GM21367 (cell line): Measurements from ENCODE around the gene VAV3.
"Not testable (repeated sequence)": the region's sequence is repeated elsewhere in the genome, so short reads cannot be mapped to it uniquely, and the experiment has no call there.

Experiments
- ATAC-seq: cut with Tn5 transposase; IDR thresholded peaks from one replicate; pipeline ENCODE4 v1.9.1; 2021; ENCODE audit not compliant: unreplicated experiment

Gene VAV3

DNA sequence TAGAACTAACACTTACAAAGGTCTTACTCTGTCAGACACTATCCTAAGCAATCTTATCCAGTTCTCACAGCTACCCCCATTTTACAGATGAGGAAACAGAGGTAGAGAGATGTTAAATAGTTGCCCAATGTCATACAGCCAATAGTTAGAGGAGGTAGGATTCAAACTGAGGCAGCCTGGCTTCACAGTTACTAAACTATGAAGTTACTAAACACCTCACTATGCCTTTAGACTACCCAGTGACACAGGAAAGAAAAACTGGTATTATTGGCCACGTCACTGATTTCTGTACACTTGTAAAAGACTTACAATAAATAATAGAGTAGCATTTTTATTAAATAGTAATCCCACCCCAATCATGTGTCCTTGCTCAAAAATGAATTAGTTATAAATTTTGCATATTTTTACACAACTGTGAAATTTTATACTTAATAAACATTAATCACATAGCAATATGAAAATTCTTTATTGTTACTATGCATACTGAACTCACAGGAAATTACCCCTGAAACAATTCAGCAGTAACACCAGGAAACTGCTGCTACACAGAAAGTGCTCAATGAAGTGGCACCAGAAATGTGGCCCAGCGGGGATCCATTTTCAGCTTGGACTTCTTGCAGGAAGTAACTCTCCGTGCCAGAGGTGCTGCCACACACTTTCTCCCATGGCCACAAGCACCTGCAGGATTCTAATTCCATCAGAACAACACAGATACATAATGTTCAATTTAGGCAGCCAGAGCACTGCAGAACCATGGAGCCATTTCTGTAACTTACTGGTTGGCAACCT lies 69.4 kb downstream of the VAV3 start:
- no peak for ATAC-seq

DNA sequence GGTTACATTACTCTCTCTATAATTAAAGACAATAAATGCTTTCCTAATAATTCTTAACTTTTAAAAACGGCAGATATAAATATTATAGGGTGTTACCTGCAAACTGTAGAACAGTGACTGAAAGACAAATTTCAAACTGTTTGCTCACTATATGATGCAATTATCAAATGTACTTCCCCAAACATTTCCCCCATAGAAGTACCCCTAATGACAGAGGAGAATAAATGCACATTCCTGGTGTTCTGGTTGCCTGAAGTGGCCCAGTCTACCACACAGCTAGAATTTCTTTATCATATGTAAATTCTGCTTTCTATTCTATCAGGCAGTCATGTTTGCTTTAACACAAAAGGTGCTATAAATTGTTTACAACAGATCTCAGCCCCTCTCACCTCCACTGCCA lies 70.4 kb downstream of the VAV3 start:
- ATAC-seq = no peak

DNA sequence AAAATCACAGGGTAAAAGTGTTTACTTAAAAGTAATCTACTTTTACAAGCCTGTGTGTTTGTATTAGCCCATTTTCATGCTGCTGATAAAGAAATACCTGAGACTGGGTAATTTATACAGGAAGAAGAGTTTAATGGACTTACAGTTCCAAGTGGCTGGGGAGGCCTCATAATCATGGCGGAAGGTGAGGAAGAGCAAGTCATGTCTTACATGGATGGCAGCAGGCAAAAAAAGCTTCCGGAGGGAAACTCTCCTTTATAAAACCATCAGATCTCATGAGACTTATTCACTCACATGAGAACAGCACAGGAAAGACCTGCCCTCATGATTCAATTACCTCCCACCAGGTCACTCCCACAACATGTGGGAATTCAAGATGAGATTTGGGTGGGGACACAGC lies 71.6 kb downstream of the VAV3 start:
- ATAC-seq = not testable (repeated sequence)

DNA sequence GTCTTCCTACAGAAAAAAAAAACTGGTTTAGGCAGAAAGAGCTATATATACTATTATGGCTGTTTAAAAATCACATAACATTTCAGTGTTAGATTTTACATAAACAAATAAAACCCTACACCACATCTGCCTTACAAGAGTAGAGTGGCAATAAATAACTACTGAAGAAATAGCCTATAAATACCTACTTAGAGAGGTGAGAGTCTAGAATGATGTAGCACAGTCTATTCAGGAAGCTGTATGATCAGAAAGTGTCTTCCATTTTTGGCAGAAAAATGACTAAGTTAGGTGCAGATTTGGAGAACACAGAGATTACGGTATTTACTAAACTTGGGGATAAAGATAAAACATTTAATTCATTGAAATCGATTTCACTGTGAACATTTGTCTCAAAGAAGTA lies 75.5 kb downstream of the VAV3 start:
- ATAC-seq = no peak

DNA sequence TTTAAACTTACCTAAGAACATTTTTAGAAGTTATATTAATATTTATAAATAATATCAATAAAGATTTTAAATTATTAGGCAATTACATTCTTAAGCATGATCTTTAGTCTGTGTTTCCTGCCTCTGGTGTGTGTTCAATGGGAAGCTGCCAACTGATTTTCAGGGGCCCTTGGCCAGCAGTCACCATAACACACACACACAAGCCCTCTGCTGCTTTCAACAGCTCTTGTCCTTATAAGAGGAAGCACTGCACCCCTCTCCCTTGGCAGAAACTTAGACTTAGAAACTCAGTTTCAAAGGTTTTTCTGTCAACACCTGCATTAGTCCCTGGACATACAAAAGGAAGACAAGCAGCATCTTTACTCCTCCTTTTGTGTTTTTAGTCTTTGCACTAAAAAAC lies 81.4 kb downstream of the VAV3 start:
- ATAC-seq = no peak

DNA sequence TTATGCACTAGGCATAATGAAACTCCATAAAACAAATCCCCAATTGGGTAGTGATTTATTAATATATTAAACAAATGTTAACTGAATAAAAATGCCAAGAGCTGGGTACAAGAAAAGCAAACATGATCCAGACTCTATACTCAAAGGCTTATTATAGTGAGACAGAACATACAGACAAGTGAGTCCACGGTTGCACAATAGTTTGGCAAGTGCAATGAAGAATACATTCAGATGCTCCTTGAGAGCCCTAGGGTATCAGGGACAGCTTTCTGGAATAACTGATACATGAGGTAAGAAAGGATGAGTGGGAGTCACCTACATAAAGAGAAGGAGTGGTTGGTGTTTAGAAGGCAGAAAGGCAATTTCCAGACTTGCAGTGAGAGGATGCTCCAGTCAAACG lies 85.1 kb downstream of the VAV3 start:
- no peak for ATAC-seq

DNA sequence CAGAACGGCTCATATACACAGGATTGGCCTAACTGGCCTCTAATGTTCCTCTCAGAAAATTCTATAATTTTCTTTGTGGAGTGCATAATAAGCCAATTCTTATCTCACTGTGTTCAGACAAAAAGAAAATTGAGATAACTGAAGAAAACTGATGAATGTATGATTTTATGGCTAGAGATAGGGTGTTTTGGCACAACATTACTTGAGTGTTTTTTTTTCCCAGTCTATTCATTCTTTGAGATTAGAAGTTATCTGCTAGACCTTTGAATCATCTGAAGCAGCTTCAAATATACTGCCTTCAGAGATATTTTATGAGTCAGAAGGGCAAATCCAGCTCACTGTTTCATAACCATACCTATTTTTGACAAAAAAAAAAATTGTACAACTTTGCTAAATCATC lies 85.6 kb downstream of the VAV3 start:
- no peak for ATAC-seq

DNA sequence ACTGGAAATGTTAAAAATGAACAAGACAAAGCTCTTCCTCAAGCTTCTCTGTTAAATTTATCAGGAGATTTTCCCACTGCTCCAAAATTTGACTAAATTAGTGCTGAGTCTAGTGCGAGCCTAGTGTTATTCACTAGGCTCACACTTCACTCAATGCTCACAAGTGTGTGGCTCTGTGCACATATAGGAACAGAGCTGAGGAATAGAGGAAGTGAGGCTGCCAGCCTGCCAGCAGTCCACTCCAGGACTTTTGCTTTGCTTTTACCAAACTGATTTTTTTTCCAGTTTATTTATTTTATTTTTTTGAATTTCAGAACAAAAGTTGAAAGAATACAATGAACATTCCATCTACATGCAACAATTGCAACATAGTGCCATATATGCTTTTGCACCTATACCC lies 87.2 kb downstream of the VAV3 start:
- ATAC-seq = no peak

DNA sequence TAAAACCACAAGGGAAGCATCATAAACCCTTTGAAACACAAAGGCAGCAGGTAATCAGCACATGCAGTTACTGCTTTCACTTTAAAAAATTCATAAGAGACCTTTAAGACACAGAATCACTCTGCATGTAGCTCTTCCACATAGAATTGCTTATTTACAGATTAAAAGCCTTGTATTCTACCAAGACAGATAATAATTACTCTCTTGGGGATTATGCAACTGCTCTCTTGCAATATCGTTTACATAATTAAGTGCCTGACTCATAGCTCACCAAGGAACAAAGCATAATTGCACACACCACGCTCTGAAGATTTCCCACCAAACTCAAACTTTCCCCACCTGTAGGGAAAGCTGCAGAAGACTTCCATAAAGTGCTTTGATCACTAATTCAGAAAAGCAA lies 87.9 kb downstream of the VAV3 start:
- no peak for ATAC-seq

DNA sequence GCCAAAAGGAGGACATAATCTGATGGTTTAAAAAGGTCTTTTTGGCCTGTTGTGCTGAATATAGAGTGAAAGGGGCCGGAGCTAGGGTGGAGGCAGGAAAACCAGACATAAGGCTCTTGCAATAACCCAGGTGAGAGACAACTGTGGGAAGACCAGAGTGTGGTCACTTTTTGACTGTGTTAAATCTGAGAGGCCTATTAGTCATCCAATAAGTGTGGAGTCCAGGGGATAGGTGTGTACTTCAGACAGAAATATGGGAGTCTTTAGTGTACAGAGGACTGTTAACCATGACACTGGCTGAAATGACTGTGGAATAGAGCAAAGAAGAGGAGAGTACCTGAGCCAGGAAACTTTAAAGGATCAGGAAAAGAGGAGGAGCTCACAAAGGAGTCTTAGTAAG lies 89.3 kb downstream of the VAV3 start:
- ATAC-seq = no peak

DNA sequence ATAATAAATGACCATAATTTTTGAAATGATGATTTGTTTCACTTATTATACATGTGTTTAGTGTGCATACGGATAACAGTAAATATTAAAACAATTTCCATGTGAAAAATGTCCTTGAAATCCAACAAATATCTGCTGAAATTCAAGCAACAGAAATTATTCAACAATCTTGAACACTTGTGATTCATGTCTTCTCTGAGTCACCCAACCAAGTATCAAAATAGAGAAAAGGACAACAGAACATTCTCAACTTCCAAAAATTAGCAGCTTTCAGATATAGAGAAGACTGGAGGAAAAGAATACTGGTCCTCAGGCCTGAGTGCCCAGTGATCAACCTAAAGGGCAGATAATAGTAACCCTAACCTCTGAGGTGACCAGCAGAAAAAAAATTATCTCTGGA lies 90.8 kb downstream of the VAV3 start:
- ATAC-seq = no peak

DNA sequence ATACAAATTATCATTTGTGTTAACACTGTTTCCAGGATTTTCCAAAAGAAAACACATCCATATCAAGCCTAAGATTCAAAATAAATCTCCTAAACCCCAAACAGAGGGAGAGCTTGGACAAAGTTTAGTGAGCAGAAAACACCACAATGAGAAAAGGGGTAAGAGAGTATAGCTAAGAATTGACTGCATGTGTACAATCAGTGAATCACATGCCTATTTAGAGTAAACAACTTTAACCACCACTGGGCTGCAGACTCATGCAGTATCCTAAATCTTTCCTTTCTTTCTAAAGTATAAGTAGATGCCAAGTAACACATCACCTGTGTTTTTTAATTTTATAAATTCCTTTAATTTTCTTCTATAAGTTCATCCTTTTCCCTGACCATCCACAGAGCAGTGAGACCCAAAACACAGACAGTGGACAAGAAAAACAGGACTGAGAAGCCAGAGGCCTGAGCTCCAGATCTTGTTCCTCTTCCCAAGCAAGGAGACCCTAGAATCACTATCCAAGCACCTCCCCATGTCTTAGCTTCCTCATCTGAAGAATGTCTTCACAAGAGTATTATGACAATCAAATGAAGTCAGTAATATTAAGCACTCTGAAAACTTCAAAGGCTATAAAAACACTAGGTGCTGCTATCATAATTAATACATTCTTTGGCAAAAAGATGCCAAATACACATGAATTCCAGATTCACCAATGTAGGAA lies 93.1 kb downstream of the VAV3 start:
- no peak for ATAC-seq

DNA sequence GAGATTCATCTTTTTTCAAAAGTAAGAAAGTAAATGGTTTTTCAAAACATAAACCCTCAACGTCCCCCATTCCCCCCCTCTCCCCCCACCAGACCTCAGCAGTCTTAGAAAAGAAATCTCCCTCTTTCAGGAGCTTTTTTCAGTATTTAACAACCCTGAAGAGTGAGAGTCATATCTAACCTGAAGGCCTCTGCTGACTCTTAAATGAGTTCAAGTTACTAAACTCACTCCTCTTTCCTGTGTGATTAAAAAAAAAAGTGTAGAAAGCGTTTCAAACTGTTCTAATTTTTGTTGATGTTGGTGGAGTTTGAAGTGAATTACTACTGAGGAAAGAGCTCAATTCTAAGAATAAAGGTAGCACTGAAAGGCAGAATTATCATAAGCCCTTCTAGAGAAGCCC lies 93.7 kb downstream of the VAV3 start:
- ATAC-seq = no peak

DNA sequence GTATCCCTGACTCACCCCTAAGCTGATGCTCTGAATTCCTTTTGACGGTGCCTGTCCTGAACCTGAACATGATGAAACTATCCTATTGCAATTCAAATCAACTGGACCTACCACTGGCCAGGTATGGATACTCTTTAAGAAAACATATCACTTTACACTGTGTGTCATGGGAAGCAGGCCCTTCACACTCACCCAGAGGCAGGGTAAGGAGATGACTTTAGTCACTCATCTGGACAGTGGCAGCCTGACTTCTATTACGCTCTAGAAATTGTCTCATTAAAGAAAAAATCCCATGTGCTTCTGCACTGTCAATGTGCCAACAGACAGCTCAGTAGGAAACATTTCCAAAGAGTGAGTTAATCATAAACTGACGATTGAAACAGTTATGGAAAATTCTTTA lies 94.3 kb downstream of the VAV3 start:
- no peak for ATAC-seq

DNA sequence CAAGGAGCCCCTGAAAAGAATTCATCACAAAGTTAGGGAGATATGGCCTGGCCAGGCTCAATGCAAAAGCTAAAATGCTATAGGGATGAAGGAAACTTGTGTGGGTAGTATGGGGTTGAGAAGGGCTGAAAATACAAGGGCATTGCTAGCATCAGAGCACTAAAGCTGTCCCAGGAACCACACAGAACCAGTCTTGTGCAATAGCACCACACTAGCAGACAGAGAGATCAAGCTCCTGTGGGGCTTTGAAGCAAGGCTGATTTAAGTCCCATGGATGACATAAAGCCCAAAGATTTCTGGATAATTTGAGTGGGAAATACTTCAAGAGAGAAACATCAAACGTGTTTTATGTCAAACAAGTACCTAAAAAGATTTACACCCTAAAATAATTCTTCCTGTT lies 97.1 kb downstream of the VAV3 start:
- ATAC-seq = no peak

DNA sequence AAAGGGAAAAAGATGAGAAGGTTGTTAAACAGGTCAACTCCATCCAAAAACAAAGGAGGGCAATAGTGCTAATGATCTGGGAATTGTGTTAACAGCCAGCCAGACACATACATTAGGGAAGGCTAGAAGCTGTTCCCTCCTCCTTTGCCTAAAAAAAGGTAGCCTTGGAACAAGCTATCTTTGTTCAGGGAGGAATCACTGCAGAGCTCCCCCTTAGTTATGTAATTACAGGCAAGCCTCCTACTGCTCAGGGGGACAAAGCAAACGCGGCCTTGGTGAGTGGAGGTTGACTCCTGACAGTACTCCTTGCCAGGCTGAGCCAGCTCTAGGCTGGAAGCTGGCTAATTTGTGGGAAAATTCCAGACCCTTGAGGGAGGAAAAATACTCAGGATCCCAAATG lies 97.6 kb downstream of the VAV3 start:
- ATAC-seq = no peak

DNA sequence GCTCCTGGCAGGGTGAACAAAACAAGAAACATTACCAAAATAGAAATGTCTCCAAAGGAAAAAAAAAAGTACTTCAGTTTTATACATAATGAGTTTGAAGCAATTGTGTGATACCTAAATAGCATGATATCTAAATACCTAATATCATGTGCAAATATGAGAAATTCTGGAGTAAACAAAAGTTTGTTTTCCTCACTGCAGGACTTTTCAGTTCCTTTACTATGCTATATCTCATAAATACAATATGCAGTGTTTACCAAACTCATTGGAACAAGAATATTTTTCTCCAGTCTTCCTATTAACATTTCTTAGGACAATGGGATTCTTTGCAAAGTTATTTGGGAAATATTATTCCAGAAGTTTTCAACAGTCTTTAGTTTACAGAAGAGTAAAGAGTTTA lies 98.1 kb downstream of the VAV3 start:
- no peak for ATAC-seq

DNA sequence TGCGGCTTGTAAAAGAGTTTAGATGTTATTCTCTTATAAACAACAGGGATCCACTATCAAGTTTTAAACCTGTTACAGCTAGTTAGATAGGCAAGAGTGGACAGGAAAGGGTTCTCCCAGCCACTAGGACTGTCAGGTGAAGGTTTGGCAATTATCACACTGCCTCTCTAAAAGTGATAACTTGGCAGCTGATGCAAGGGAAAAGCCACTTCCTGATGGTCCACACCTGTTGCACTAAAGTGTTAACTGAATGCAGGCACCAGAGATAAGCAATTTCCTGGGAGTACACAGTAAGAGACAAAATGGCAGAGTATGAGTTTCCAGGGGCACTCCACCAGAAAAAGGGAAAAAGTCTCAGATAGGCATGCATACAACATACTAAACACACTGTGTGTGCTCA lies 99.4 kb downstream of the VAV3 start:
- ATAC-seq = no peak

DNA sequence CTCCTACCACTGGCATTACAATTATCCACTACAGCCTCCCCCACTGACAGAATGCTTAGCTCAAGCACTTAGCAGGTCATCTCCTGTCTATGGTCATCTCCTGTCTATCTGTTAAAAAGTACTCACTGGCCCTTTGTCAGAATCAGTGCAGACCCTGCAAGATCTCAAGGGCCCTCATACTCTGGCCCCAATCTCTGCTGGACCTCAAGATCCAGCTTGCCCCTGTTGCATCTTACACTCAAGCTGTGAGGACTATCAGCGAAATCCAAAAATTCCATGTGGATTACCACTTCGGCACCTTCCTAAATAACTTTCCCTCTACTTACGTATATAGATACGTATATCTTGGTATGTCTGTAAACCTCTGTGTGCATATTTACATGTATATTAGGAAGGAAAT lies 101.6 kb downstream of the VAV3 start:
- ATAC-seq = no peak

DNA sequence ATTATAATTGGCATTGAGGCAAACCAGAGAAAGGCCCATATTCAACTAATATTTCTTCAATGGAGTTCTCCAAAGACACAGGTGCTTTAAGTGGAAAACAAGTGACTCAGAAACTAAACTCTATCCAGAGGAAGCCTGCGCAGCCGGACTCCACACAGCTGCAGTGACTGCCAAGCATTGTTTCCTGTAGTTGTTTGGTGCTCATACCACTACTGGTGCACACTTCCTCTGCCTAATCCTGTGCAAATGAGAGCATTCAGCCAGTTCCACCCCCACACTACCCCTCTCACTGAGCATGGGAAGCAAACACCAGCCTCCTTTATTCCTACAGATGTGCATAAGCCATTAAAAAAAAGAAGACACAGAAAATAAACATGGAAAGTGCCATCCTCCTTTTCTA lies 102.9 kb downstream of the VAV3 start:
- ATAC-seq = no peak

DNA sequence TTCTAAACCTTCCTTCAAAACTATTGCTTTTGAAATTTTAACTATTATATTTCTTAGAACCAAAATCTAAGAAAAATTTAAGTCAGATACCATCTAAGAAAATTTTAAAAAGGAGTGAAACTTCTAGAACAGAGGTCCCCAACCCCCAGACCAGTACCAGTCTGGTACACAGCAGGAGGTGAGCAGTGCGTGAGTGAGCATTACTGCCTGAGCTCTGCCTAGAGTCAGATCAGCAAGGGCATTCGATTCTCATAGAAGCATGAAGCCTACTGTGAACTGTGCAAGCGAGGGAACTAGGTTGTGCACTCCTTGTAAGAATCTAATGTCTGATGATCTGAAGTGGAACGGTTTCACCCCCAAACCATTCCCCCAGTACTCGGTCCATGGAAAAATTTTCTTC lies 106.7 kb downstream of the VAV3 start:
- ATAC-seq = no peak

DNA sequence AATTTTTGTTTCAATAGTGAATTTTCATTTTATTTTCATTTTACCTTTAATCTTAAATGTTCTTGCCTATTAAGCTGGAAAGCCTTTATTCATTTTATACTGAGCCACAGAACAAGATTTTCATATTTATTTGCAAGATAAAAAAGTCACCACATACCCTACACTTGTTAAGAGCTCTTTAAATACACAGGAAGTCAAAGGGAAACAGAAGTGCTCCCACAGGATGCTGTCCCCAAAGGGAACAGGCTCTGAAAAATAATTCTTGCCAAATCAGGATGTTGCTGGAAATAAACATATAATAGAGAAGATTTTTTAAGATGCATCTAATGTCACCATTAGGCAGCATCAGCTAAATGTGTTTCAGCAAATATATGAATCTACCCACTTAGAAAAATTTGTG lies 113.6 kb downstream of the VAV3 start:
- ATAC-seq = no peak
